Ammon's horn (tissue), 1 donor: ENCODE measurements around the gene PANK1.
"Not testable (repeated sequence)": the region's sequence is repeated elsewhere in the genome, so short reads cannot be mapped to it uniquely, and the experiment has no call there.

ENCODE experiments used
- DNase-seq: peaks from one replicate; pipeline ENCODE4 v3.0.0-alpha.2; 2016; ENCODE audit warnings: low spot score

PANK1 gene

GRCh38 chr10:89566992-89567391, 78.0 kb downstream of the PANK1 start:
- no peak for DNase-seq

- no peak for DNase-seq
Measured at GRCh38 chr10:89566095-89566950, 78.7 kb downstream of the PANK1 start.

- DNase-seq, result no peak
Measured at GRCh38 chr10:89565180-89565579, 79.9 kb downstream of the PANK1 start.

- DNase-seq, result peak; percentile 58
Measured at GRCh38 chr10:89563861-89564478, 81.1 kb downstream of the PANK1 start.

GRCh38 chr10:89563311-89563710, 81.7 kb downstream of the PANK1 start:
- DNase-seq, result no peak

GRCh38 chr10:89556600-89556999, 88.4 kb downstream of the PANK1 start:
- no peak for DNase-seq

GRCh38 chr10:89555688-89556445, 89.2 kb downstream of the PANK1 start:
- DNase-seq, result no peak

GRCh38 chr10:89554433-89554832, 90.6 kb downstream of the PANK1 start:
- no peak for DNase-seq

- no peak for DNase-seq
Measured at GRCh38 chr10:89553064-89553734, 91.8 kb downstream of the PANK1 start.

- DNase-seq, result no peak
Measured at GRCh38 chr10:89552213-89552612, 92.8 kb downstream of the PANK1 start.

- no peak for DNase-seq
Measured at GRCh38 chr10:89550509-89550908, 94.5 kb downstream of the PANK1 start.

GRCh38 chr10:89549510-89549909, 95.5 kb downstream of the PANK1 start:
- DNase-seq, result no peak

GRCh38 chr10:89548673-89549072, 96.4 kb downstream of the PANK1 start:
- DNase-seq, result no peak

- no peak for DNase-seq
Measured at GRCh38 chr10:89547853-89548513, 97.1 kb downstream of the PANK1 start.

- not testable (repeated sequence) for DNase-seq
Measured at GRCh38 chr10:89546651-89547050, 98.4 kb downstream of the PANK1 start.

GRCh38 chr10:89543841-89544240, 101.2 kb downstream of the PANK1 start:
- no peak for DNase-seq

GRCh38 chr10:89540420-89540949, 104.6 kb downstream of the PANK1 start:
- no peak for DNase-seq

GRCh38 chr10:89537364-89537763, 107.7 kb downstream of the PANK1 start:
- DNase-seq, result no peak

GRCh38 chr10:89536013-89536354, 109.1 kb downstream of the PANK1 start:
- no peak for DNase-seq

GRCh38 chr10:89535171-89536012, 109.7 kb downstream of the PANK1 start, which contains the start of gene SLC16A12:
SLC16A12 (minus strand) TSS chr10:89535594; CDS start chr10:89462578, 73,016 bp downstream.
- DNase-seq, result no peak

GRCh38 chr10:89534826-89535166, 110.2 kb downstream of the PANK1 start:
- DNase-seq, result no peak
